GM18951 (cell line): ENCODE measurements around the gene DMTF1.
A peak's percentile ranks its signal among the peaks of the same experiment; 100 is the strongest.
"Not testable (repeated sequence)": the region's sequence is repeated elsewhere in the genome, so short reads cannot be mapped to it uniquely, and the experiment has no call there.

Experiments used
- POLR2A ChIP-seq: IDR thresholded peaks from 4 replicates; pipeline ENCODE4 v1.6.1; 2011; ENCODE audit warnings: mild to moderate bottlenecking; ENCODE audit not compliant: insufficient read length, insufficient read depth; ENCODE audit errors: extremely low read depth
- in situ Hi-C: fragments of 300-500 bp; cut with MboI; formaldehyde crosslinking; loops from one replicate; pipeline ENCODE4 v1.12.0; 2022; ENCODE audit warnings: low sequenced_read_pairs, mixed read lengths, inconsistent platforms; ENCODE audit not compliant: unreplicated experiment

The DMTF1 gene, protein sequence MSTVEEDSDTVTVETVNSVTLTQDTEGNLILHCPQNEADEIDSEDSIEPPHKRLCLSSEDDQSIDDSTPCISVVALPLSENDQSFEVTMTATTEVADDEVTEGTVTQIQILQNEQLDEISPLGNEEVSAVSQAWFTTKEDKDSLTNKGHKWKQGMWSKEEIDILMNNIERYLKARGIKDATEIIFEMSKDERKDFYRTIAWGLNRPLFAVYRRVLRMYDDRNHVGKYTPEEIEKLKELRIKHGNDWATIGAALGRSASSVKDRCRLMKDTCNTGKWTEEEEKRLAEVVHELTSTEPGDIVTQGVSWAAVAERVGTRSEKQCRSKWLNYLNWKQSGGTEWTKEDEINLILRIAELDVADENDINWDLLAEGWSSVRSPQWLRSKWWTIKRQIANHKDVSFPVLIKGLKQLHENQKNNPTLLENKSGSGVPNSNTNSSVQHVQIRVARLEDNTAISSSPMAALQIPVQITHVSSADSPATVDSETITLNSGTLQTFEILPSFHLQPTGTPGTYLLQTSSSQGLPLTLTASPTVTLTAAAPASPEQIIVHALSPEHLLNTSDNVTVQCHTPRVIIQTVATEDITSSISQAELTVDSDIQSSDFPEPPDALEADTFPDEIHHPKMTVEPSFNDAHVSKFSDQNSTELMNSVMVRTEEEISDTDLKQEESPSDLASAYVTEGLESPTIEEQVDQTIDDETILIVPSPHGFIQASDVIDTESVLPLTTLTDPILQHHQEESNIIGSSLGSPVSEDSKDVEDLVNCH

DNA sequence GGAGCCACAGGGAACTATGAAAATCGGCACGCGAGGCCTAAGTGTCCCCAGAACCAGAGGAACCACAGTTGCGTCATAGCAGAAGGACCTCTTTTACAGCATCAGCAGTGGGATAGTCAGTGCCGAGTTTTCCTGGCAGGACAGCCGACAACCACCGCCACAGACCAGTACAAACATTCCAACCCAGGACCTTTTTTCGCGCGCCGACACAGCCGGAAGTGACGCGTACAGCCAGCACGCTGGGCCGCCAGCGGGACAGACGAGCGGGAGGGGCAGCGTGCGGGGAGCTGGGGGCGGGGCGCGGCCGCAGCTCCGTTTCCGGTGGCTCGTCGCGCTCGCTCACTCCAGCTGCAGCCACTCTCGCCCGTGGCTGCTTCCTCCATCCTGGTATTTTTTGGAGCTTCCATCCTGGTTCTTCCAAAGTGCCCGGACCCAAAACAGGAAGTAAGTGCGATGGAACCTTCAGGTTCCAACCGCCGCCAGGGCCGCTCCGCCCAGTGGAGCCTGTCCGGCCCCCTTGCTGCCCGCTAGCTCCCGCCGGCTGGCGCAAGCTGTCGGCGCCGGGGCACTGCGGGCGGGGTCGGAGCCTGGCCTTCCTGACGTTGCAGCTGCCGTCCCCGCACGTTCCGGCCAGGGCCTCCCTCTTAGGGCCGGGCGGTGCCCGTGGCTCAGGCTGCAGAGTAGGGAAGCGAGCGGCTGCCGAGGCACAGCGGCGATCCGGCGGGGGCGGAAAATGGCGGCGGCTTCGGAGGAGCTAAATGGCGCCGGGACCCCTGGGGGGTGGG lies at the start of gene DMTF1:
Gene DMTF1 (plus strand): TSS at position 342 of the 785 bp plus-strand sequence. CDS start 12,489 bp downstream, outside the sequence.
- in situ Hi-C loops: no loop called here
- TF ChIP-seq POLR2A: peak; percentile 93

DNA sequence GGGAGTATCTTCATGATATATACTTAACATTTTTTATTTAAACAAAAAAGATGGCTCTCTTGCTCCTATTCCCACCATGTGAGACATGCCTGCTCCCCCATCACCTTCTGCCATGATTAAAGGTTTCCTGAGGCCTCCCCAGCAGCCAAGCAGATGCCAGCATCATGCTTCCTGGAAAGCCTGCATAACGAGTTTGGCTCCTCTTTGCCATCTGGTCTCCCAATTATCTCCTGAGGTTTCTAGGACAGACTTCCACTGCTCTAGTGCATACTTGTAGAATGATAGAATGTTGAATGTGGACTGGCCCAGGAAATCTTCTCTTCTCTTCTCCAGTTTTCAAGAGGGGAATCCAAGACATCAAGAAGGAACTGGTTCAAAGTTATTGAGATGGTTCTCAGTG lies 46.9 kb upstream of the DMTF1 start:
- in situ Hi-C loops: no loop called here
- no peak for TF ChIP-seq POLR2A

DNA sequence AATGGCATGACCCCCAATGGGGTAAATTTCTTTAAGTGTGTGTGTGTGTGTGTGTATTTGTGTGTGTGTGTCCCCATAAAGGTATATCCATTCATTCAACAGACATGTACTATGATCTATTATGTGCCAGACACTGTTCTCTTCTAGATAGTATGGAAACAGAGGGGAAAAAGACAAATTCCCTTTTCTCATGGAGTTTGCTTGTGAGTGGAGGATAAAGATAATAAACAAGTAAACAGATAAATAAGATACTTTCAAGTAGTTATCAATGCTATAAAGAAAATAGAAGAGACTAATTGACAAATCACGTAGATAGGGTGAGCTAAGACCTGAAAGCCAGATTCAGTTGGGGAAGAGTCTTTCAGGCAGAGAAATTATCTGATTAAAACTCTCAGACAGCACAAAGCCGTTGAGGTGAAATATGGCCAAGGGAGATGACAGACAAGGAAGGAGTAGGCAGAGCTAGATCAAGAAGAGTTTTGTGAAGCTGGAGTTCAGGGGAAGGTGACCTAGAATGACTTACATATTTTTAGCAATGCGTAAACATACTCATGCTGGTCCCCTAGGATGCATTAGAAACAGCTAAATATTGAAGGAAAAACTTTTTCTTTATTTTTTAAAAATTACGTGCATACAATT lies 45.2 kb upstream of the DMTF1 start:
- no peak for TF ChIP-seq POLR2A
- in situ Hi-C loops: no loop called here

DNA sequence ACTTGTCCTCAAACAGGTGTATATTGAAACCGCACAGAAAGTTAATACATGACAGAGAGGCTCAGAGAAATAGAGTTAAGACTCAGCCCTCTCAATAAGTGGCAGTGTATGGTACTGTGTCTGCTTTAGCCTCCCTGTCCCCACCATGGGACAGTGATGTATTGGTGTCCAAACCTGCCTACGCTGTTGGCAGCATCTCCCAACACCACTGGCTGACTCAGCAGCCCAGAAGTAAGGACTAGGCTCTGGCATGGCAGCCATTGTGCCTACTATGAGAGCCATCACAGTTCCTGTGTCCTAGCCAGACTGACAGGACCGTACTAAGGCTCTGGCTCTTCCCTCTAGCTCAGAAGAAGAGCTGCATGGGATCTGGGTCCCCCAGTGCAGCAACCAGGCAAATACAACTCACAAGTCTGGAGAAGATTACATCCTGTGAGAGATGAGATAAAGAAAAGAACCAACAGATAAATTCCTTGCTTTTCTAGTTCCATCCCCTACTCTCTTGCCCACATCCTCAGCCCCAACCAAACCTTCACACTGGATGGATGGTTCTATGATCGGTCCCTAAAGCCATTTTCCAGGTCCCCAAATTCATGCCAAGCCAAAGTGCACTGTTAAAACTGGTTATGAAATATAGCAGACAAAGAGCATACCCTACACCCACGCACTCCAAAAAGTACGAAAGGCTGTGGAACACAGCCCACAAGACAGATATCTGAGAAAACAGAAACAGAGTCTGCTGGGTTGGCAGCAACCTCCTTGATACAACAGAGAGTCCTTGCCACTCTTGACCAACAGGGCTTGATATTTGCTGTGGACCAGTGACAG lies 44.1 kb upstream of the DMTF1 start:
- in situ Hi-C loops: no loop called here
- TF ChIP-seq POLR2A: no peak

DNA sequence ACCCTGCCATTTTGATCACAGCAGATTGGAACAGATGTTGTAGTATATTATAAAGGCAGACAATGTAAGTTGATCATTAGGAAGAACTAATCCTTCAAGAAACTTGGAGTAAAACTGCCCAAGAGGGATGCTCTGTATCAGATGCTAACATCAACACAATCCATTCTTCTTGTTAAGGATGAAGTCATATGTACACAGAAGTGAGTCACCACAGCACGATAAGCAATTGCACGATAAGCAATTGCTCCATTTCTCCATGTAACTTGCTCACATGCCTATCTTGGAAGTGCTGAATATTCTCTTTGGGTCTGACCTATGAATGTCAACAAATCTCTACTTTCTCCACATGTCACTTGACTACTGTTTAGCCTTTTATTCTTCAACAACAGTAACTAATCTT lies 41.5 kb upstream of the DMTF1 start:
- TF ChIP-seq POLR2A: no peak
- in situ Hi-C loops: no loop called here

DNA sequence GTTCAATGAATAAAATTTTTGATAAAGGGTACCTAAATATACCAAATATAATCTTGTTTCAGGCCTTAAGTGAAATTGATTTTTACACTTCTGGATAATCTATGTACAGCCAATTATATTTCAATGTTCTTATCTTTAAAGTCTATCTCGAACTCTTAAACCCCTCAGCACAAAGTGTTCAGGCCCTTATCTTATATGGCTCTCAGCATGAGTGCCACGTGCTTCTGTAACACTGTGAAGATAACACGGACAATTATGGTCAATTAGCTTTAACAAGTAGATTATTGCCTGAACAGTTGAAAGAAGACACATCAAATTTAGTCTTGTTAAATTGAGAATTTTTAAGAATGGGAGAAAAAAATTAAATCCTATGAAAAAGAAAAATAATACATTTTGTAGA lies 40.4 kb upstream of the DMTF1 start:
- no peak for TF ChIP-seq POLR2A
- in situ Hi-C loops: no loop called here

DNA sequence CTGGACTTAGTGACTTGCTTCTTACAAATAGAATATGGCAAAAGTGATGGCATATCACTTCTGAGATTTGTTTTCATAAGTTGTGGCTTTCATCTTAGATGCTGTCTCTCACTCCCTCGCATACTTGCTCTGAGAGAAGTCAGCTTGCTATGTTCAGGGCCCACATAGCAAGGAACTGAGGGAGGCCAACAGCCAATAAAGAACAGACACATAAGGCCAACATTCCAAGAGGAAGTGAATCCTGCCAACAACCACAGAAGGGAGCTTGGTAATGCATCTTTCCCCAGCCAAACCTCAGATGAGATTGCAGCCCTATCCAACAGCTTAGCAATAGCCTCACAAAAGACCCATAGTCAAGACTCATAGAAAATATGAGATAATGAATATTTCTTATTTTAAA lies 39.2 kb upstream of the DMTF1 start:
- in situ Hi-C loops: no loop called here
- TF ChIP-seq POLR2A: no peak

DNA sequence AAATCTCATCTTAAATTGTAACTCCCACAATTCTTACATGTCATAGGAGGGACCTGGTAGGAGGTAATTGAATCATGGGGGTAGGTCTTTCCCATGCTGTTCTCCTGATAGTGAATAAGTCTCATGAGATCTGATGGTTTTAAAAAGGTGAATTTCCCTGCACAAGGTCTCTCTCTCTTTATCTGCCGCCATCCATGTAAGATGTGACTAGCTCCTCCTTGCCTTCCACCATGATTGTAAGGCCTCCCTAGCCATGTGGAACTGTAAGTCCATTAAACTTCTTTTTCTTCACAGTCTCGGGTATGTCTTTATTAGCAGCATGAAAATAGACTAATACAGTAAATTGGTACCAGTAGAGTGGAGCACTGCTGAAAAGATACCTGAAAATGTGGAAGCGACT lies 38.3 kb upstream of the DMTF1 start:
- in situ Hi-C loops: not testable (repeated sequence)

DNA sequence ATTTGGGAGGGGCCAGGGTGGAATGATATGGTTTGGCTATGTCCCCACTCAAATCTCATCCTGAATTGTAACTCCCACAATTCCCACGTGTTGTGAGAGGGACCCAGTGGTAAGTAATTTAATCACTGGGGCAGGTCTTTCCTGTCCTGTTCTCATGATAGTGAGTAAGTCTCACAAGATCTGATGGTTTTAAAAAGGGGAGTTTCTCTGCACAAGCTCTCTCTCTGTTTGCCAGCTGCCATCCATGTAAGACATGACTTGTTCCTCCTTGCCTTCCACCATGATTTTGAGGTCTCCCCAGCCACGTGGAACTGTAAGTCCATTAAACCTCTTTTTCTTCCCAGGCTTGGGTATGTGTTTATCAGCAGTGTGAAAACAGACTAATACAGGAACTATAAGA lies 36.5 kb upstream of the DMTF1 start:
- in situ Hi-C loops: not testable (repeated sequence)

DNA sequence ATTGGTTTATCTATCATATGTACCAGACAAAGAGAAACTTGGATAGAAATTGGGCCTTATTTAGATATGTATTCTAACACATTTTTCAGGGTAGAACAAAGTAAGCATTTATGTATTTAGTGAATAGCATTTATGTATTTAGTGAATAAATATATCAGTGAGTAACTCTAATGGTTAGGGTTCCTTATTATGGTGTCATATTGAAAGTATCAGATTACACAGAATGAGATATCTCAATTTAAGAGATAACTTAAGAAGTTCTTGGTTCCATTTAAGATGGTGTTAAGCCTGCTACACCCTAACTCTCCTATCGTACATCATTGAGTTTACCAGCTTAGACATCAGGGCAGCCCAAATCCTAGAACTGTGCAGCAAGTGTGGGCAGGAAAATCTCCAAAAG lies 35.9 kb upstream of the DMTF1 start:
- in situ Hi-C loops: no loop called here

DNA sequence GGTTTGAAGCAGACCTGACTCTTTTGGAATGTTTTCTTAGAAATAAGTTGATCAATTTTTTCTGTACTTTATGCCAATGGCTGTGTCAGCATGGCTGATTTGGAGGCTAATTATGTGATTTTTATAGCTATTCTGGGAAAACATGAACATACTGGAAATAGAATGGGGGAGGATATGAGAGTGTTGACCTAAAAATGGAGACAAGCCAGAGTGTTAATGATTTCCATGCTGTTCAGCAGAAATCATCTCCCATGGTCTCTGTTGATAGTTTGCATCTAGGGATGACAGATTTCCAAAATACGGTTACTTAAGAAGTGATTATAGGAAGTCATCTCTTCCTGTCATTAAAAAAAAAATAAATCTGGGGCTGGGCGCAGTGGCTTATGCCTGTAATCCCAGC lies 32.7 kb upstream of the DMTF1 start:
- in situ Hi-C loops: no loop called here
- no peak for TF ChIP-seq POLR2A

More for the DNA sequence above, 35.9 kb upstream of the DMTF1 start:
- TF ChIP-seq POLR2A: no peak

DNA sequence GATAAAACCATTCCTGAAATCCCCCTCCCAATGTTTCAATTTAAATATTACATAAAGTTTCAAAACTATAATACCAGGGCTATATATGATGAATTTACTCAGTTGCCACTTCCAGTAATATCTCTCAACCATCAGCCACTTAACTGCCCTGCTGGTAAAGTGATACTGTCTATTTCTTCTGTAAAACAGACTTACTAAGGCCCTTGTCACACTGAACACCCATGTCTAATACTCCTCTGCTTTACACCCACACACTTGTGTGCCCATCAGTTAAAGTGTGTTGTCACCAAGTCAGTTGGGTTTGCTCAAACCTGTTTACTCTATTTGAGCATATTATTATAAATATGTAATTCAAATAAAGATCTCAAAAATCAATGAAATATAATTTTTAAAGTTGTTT lies 29.1 kb upstream of the DMTF1 start:
- TF ChIP-seq POLR2A: no peak
- in situ Hi-C loops: no loop called here
